CD4-positive, alpha-beta T cell treated with Interleukin-12 subunit alpha and Interleukin-12 subunit beta, for 1 hour (primary cell): ENCODE measurements around the gene USHBP1.
"Not testable (repeated sequence)": the region's sequence is repeated elsewhere in the genome, so short reads cannot be mapped to it uniquely, and the experiment has no call there.

ENCODE experiments used
- DNase-seq: peaks from one replicate; pipeline ENCODE4 v3.0.0-alpha.2; 2020

Gene USHBP1

DNA sequence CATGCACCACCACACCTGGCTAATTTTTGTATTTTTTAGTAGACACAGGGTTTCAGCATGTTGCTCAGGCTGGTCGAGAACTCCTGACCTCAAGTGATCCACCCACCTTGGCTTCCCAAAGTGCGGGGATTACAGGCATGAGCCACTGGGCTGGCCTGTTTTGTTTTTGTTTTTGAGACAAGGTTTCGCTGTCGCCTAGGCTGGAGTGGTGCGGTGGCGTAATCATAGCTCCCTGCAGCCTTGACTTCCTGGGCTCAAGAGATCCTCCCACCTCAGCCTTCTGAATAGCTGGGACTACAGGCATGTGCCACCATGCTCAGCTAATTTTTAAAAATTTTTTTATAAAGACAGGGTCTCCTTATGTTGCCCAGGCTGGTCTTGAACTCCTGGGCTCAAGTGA, 31.0 kb upstream of the USHBP1 start:
- not testable (repeated sequence) for DNase-seq

DNA sequence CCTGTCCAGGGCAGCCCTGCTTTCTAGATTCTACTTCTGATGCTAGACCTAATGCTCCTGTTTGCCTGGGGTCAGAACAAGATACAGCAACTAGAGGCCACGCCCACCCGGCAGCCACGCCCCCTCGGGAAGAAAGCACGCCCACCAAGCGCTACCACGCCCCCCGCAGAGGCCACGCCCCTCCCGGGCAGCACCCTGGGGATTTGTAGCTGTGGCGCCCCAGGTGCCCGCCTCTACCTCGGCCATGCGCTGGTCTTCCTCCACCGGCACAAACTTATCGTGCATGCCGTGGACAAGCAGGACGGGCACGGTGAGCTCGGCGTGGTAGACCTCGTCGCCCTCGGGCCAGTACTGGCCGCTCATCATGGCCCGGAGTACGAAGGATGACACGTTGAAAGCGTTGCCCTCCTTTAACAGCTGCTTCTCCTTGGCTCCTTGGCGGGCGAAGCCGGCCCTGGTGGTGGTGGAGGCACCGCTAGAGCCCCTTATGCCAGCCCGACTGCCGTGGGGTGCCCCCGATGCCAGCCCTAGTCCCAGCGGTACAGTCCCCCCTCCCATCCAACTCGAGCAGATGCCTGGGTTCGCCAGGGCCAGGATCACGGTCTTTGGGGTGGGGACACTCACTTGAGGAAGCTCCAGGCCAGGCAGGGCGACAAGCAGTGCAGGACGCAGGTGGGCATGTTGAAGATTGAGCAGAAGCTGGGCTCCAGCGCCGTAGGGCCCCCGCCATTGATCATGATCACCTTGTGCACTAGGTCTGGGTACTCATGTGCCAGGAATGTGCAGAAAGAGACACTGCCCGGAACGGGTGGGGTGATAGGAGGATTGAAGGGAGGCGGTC, 29.7 kb upstream of the USHBP1 start:
- peak; percentile 59 for DNase-seq

DNA sequence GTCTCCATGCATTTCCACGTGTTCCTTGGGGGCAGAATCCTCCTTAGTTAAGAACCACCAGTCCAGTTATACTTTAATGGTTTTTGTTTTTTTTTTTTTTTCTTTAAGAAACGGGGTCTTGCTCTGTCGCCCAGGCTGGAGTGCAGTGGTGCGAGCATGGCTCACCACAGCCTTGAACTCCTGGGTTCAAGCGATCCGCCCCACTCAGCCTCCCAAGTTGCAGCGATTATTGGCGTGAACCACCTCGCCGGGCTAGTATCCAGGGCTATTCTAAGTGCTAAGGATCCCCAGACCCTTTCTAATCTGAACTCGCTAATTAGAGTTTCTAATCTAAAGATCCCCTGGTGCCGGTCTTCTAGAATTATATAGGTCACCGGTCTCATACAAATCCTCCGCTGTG, 29.1 kb upstream of the USHBP1 start:
- DNase-seq = no peak

DNA sequence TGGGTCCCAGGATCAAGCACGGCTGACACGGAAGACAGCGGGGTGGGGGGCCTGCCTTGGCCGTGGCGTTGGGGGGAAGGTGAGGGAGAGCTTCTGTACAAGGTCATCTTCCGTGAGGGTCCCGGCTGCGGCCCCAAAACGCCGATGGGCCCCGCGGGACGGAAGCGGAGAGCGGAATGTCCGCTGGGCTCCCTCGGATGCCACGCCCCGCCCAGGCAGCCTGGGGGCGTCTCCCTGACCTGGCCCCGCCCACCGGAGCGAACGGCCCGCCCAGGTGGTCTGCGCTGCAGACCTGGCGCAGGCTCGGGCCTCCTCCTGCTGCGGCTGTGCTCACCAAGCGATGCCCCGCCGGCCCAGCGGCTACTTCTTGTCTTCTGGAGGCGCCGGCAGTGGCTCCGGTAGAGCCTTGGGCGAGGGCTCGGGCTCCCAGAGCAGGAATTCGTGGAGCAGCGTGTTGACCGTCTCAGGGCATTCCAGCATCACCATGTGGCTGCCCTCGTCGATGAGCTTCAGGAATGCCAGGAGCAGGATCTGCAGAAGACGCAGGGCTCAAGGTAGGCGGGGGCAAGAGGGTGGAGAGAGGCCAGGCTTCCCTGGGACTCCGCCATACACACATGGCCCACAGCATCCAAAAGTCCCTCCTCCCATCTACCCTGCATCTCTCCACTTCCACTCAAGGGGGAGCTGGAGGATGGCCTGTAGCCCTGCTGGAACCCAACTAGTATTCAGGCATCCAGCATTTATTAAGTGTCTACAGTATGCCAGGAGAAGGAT, 27.9 kb upstream of the USHBP1 start:
- DNase-seq = peak; percentile 85

DNA sequence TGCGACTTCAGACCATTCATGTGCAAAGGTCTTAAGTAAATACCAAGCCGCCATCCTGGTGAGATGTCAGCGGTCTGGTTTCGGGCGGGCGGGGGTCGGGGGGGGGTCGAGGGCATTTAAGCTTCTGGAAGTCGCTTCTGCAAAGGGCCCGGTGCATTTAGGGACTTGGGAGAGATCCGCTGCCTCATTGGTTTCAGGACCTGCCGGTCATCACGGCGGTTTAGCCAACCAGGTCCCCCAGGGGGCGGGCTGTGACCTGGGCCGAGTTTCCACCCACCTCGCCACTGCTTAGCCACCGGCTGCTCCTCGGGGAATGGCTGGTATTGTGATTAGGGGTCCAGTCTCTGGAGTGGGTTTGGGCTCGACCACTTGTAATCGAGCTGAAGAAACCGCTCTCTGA, 24.9 kb upstream of the USHBP1 start:
- DNase-seq = peak; percentile 39

DNA sequence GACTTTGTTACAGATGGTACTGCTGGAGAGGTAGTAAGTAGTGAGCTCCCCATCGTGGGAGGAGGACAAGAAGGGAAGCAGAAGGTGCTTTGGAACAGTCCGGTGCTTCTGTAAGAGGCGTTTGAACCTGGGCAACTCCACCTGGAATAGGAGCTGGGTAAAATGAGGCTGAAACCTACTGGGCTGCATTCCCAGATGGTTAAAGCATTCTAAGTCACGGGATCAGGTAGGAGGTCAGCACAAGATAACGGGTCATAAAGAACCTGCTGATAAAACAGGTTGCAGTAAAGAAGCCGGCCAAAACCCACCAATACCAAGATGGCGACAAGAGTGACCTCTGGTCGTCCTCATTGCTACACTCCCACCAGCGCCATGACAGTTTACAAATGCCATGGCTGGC, 22.2 kb upstream of the USHBP1 start:
- no peak for DNase-seq

DNA sequence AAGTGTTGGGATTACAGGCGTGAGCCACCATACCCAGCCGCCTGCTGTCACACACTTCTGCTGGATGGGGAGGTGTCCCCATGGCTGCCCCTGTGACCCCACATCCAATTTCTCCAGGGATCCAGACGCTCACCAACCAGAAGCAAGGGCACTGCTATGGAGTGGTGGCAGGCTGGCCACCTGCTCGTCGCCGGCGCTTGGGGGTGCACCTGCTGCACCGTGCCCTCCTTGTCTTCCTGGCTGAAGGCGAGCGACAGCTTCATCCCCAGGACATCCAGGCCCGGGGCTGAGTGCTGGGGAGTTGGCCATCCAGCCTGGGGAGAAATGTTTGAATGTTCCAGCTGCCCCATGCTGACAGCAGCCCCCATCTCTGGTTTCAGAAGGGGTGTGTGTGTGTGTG, 21.7 kb upstream of the USHBP1 start:
- DNase-seq = no peak

DNA sequence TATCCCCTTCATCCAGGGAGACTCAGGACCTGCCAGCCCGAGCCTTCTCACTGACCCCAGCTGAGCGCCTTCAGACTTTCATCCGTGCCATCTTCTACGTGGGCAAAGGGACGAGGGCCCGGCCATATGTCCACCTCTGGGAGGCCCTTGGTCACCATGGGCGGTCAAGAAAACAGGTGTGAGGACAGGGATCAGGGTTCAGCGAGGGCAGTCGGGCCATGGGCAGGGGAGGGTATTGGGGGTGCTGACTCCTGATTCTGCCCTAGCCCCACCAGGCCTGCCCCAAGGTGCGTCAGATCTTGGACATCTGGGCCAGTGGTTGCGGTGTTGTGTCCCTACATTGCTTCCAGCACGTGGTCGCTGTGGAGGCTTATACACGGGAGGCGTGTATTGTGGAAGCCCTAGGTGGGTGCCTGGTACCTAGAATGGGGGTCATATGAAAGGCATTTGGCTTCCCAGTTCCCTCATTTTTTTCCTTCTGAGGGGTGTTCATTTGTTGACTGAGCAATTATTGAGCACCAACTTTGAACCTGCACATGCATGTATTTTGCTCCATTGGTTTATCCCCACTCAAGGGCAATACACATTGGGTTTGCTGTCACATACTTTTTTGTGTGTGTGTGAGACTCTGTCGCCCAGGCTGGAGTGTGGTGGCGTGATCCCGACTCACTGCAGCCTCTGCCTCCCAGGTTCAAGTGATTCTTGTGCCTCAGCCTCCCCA, 21.0 kb upstream of the USHBP1 start:
- no peak for DNase-seq

DNA sequence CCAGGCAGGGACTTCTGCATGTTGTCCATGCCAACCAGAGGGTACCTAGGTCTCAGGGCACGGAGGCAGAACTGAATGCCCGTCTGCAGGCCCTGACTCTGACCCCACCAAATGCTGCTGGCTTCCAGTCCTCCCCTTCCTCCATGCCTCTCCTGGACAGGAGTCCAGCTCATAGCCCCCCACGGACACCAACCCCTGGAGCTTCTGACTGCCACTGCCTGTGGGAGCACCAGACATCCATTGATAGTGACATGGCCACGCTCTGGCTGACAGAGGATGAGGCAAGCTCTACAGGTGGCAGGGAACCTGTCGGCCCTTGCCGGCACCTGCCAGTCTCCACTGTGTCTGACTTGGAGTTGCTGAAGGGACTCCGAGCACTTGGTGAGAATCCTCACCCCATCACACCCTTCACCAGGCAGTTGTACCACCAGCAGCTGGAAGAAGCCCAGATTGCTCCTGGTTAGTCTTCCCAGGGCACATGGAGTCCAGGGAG, 19.0 kb upstream of the USHBP1 start:
- no peak for DNase-seq

DNA sequence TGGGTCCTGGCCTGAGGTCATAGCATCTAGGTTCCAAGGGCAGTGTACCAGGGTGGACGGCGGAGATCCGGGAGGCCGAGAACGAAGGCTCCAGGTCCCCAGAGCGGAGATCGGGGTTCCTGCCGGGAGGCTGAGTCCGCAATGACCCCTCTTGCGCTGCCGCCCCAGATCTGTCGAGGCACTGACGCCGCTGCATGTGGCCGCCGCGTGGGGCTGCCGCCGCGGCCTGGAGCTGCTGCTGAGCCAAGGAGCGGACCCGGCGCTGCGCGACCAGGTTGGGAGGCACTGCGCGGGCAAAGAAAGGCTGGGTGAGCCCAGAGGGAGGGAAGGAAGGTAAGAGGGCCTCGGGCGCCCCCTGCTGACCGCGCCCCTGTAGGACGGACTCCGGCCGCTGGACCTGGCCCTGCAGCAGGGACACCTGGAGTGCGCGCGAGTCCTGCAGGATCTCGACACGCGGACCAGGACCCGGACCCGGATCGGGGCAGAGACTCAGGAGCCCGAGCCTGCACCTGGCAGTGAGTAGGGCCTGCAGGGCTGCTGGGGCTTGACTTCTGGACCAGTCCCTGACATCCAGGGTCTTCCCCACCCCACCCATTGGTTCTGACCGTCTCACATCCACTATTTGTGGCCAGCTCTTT, 18.1 kb upstream of the USHBP1 start:
- peak; percentile 82 for DNase-seq

DNA sequence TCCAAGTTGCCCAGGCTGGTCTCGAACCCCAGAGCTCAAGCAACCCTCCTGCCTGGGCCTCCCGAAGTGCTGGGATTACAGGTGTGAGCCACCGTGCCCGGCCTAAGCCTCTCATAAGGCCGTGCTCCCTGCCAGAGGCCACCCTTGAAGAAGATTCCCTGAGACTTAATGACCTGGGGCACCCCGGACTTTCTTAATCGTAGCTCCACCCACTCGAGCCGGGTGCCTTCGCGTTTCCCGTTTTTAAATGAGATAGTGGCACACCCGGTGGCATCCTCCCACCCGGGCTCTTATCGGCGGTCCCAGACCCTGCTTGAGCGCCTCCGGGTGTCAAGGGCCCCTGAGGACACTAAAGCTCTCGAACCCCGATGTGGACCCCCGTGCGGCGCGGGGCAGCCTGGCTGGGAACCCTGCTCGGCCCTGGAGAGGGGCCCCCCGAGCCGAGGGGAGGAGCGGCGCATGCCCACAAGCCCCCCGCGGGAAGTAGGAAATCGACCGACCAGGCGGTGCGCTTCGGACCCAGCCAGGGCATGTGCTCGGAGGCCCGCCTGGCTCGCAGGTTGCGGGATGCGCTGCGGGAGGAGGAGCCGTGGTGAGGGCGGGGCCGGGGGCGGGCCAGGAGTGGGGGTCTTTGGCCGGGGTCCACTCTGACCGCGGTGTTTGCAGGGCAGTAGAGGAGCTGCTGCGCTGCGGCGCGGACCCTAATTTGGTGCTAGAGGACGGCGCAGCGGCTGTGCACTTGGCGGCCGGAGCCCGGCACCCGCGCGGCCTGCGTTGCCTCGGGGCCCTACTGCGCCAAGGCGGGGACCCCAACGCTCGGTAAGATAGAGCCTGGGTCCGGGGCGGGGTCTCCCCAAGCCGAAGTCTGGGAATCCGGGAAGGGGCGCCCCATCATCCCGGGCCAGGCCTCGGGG, 17.1 kb upstream of the USHBP1 start, which contains the start of gene ANKLE1:
TSS of gene ANKLE1 (plus strand) at position 511 of the 914 bp plus-strand sequence. CDS start at position 531, 20 bp downstream.
- DNase-seq = peak; percentile 21

DNA sequence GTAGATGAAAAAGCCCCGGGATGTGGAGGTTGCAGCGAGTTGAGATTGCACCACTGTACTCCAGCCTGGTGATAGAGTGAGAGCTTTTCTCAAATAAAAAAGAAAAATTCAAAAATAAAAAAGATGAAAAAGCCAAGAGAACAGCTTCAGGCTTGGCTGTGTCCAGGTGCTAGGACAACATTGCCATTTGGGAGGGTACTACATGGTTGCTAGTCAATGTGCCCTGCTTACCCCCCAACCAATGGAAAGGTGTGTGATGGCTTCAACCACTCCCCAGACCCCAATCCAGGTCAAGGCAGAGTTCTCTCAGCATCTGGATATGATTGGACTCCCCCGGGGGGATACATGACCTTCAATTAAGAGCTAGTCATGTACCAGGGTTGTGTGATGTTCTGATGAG, 14.9 kb upstream of the USHBP1 start:
- no peak for DNase-seq

DNA sequence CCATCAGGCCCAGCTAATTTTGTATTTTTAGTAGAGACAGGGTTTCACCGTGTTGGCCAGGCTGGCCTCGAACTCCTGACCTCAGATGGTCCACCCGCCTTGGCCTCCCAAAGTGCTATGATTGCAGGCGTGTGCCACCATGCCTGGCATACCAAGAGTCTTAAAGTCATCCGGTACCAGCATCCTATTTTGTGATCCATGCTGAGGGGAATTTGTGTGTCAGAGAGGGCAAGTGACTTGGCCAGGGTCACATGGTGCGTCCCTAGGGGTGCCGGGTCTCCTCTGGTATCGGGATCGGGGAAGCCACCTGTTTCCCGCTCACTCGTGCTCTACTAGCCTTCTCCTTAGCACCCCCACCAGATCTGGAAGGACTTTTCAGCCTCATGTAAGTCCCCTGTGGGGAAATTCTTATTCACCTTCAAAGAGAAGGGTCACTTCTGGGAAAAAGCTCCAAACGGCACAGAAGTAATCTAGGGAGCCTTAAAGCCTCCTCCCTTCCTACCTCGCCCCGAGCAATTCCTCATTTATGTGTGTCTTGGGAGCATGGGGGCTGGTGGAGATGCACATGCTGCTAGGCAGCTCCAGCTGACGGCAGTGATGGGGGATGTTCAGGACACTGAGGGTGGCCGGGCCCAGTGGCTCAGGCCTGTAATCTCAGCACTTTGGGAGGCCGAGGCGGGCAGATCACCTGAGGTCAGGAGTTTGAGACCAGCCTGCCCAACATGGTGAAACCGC, 11.1 kb upstream of the USHBP1 start:
- no peak for DNase-seq

DNA sequence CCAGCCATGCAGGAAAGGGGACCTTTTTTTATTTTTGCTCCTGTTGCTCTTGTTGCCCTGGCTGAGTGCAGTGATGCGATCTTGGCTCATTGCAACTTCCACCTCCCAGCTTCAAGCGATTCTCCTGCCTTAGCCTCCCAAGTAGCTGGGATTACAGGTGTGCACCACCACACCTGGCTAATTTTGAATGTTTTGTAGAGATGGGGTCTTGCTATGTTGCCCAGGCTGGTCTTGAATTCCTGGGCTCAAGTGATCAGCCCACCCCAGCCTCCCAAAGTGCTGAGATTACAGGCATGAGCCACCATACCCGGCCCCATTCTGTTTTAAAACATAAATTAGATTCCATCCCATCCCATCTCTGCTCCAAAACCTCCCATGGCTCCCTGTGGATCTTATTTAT, 10.3 kb upstream of the USHBP1 start:
- not testable (repeated sequence) for DNase-seq

DNA sequence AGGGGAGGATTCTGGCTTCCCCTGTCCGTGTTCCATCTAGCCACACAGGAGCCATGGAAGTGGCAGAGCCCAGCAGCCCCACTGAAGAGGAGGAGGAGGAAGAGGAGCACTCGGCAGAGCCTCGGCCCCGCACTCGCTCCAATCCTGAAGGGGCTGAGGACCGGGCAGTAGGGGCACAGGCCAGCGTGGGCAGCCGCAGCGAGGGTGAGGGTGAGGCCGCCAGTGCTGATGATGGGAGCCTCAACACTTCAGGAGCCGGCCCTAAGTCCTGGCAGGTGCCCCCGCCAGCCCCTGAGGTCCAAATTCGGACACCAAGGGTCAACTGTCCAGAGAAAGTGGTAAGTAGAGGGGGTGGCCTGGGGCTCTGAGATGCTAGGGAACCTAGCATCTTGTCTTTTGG, 4.2 kb upstream of the USHBP1 start:
- no peak for DNase-seq

DNA sequence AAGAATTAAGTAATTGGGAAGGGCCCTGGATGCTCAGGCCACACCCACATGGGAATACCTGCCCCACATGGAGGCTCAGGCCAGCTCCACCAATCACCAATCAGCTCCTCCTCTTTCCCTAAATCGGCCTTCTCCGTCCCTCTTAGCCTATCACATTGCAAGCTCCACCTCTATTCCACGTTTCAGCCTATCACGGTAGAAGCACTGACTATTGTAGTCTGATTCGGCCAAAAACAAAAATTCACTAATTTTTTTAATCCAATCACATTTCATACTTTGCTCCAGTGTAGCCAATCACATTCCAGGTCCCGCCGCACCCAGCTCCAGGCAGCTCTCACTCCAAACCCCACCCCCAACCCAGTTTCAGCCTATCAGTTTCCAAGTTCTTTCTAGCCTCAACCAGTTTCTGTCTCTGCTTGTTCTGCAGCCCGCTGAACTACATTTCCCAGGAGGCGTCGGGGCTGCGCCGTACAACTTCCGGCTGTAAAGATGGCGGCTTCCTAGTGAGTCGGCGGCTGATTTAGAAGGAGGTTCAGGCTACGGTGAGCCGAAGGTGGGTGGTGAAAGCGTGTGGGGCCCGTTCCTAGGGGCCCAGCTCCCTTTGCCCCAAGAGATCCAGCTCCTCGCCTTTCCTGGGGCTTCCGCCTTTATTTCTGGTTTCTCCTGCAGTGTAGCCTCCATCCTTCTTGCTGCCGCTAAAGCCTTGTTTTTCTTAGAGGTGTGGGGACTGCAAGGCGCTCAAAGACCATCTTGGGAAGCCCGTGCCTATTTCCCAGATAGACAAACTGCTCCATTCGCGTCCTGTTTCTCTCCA, 2.6 kb upstream of the USHBP1 start, which contains the start of gene BABAM1:
TSS of gene BABAM1 (plus strand) at position 469 of the 814 bp plus-strand sequence. CDS start 1,364 bp downstream, outside the sequence.
- DNase-seq = peak; percentile 98

DNA sequence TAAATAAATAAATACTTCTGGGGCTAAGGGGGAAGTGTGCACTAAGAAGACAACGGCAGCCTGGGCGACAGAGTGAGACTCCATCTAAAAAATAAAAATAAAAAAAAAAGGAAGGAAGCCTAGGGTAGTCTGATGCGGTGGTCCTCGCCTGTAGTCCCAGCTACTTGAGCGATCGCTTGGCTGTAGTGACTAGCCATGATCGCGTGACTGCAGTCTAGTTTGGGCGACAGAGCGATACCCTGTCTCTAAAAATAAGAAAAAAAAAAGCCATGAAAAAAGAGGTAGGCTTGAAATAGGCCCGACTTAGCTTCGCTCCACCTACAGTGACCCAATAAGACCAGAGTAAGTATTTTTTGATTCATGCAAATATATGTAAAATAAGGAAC, 2.0 kb upstream of the USHBP1 start:
- DNase-seq = no peak

DNA sequence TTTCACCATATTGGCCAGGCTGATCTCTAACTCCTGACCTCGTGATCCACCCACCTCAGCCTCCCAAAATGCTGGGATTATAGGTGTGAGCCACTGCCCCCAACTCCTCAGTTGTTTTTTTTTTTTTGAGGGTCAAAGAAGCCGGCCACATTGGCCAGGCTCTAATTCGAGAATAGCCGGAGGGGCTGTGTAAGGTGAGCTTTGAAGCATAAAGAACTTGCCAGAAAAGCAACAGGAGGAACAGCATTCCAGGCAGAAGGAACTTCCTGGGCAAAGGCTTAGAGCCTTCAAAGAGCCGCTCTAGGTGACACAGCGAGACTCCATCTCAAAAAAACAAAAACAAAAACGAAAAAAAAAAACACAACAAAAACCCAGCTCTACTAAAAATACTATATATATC, 1.5 kb upstream of the USHBP1 start:
- DNase-seq = no peak

DNA sequence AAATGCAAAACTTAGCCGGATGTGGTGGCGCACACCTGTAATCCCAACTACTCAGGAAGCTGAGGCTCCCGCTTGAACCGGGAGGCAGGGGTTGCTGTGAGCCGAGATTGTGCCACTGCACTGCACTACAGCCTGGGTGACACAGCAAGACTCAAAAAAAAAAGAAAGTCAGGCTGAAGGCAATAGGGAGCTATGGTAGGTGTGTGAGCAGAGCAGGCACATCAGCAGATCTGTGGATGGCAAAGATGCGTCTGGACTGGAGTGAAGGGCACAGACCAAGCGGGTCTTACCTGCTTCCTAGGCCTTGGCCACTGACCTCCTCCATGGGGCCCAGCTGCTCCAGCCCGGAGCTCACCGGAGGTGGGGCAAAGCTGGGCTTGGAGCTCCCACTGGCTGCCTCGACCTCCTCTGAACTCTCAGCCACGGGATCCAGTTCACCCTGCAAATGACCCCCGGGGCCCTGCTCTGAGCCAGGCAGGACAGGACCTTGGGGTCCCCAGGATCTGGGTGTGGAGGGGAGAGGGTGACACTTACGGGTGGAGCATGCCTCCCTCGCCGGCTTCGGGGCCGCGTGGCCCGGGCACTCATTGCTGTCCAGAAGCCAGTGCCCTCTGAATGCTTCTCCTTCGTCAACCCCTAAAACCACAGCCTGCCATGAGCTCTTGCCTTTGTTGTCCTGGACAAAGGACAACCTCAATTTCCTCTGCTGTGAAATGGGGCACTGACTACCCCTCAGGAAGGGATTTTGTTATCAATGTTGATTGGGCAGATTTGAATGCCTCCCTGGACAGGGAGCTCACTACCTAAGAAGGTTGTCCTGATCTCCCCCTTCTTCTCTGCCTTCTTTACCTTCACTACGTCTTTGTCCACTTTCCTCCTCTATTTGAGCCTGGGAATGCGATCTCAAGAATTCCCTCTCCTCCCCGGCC, 569 bp downstream of the USHBP1 start:
- no peak for DNase-seq
